K562 (cell line): ENCODE data around the gene TECPR1.

Source experiments
- ETV6 ChIP-seq, 3 experiments: fragments of 150-350 bp in 1 of 3; sonication (generic) in 1 of 3; formaldehyde crosslinking in 1 of 3; IDR thresholded peaks; 2 replicates each; pipeline versions ENCODE4 v1.6.1 to v1.8.0; 2014 to 2022; ENCODE audit warnings: borderline replicate concordance in 2 of 3, low read depth in 2 of 3, antibody characterized with exemption in 1 of 3, low read length in 1 of 3, mild to moderate bottlenecking in 1 of 3, missing genetic modification reagents in 1 of 3
- EZH2 ChIP-seq: IDR thresholded peaks from 2 replicates; pipeline ENCODE4 v1.6.1; 2012; ENCODE audit warnings: low read depth, mild to moderate bottlenecking, inconsistent platforms, low read length, borderline replicate concordance
- PCBP1 ChIP-seq: fragments of 200-400 bp; formaldehyde crosslinking; IDR thresholded peaks from 2 replicates; pipeline ENCODE4 v1.6.1; 2018; ENCODE audit warnings: mild to moderate bottlenecking, low read depth, low read length; ENCODE audit not compliant: poor library complexity, severe bottlenecking
- ZNF644 ChIP-seq: fragments of 200-800 bp; sonication (Bioruptor generic); IDR thresholded peaks from 2 replicates; pipeline ENCODE4 v1.6.1; 2016; ENCODE audit warnings: low read depth, missing genetic modification characterization, missing compliant biosample characterization
- TF ChIP-seq, protein P1 (sequence below): fragments of 150-350 bp; conservative IDR thresholded peaks from 2 replicates; pipeline ENCODE4 v1.6.1; 2014; ENCODE audit warnings: low read length

- no peak for TF ChIP-seq PCBP1
- TF ChIP-seq, protein P1, sequence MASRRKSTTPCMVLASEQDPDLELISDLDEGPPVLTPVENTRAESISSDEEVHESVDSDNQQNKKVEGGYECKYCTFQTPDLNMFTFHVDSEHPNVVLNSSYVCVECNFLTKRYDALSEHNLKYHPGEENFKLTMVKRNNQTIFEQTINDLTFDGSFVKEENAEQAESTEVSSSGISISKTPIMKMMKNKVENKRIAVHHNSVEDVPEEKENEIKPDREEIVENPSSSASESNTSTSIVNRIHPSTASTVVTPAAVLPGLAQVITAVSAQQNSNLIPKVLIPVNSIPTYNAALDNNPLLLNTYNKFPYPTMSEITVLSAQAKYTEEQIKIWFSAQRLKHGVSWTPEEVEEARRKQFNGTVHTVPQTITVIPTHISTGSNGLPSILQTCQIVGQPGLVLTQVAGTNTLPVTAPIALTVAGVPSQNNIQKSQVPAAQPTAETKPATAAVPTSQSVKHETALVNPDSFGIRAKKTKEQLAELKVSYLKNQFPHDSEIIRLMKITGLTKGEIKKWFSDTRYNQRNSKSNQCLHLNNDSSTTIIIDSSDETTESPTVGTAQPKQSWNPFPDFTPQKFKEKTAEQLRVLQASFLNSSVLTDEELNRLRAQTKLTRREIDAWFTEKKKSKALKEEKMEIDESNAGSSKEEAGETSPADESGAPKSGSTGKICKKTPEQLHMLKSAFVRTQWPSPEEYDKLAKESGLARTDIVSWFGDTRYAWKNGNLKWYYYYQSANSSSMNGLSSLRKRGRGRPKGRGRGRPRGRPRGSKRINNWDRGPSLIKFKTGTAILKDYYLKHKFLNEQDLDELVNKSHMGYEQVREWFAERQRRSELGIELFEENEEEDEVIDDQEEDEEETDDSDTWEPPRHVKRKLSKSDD: no peak
- no peak for TF ChIP-seq ZNF644 (tag)
- no peak for TF ChIP-seq ETV6 (IDR thresholded peaks at IDR 0.05; ENCODE audit: borderline replicate concordance in 1 of 2, low read depth in 2 of 2, low read length in 1 of 2)
- TF ChIP-seq ETV6 (CRISPR knock-in tag; IDR thresholded peaks at IDR 0.05; ENCODE audit: borderline replicate concordance): no peak
- TF ChIP-seq EZH2: no peak
Observed at GRCh38 chr7:98289333-98289875, 37.4 kb upstream of the TECPR1 start.
